Raji (cell line): ENCODE measurements around the gene COPS7A.
A peak's percentile ranks its signal among the peaks of the same experiment; 100 is the strongest.

Source experiments
- POLR2A ChIP-seq: IDR thresholded peaks from 2 replicates; pipeline ENCODE4 v1.6.1; 2011; ENCODE audit warnings: low read depth, low read length, control low read depth; ENCODE audit not compliant: insufficient read depth

Gene COPS7A

GRCh38 chr12:6758506-6759095, 34.8 kb downstream of the COPS7A start:
- TF ChIP-seq POLR2A: no peak

- TF ChIP-seq POLR2A: no peak
Observed at GRCh38 chr12:6759741-6760140, 35.9 kb downstream of the COPS7A start.

GRCh38 chr12:6763380-6763779, 39.5 kb downstream of the COPS7A start:
- TF ChIP-seq POLR2A: no peak

GRCh38 chr12:6764011-6764828, 40.4 kb downstream of the COPS7A start:
- 0 out of 2 replicates have a peak, but pooled peaks have one; percentile 7 for TF ChIP-seq POLR2A

GRCh38 chr12:6765048-6765633, 41.3 kb downstream of the COPS7A start:
- TF ChIP-seq POLR2A: no peak

- TF ChIP-seq POLR2A: no peak
Observed at GRCh38 chr12:6765634-6766581, 42.1 kb downstream of the COPS7A start, which contains the start of gene PTMS. TSS of gene PTMS (plus strand) at chr12:6766363. CDS start at chr12:6766706, 343 bp downstream.

GRCh38 chr12:6766651-6767349, 43.0 kb downstream of the COPS7A start:
- no peak for TF ChIP-seq POLR2A

GRCh38 chr12:6767353-6768319, 43.8 kb downstream of the COPS7A start:
- no peak for TF ChIP-seq POLR2A

- TF ChIP-seq POLR2A: no peak
Observed at GRCh38 chr12:6768437-6768914, 44.6 kb downstream of the COPS7A start.

GRCh38 chr12:6768990-6769389, 45.1 kb downstream of the COPS7A start:
- TF ChIP-seq POLR2A: no peak

- TF ChIP-seq POLR2A: no peak
Observed at GRCh38 chr12:6769666-6770065, 45.8 kb downstream of the COPS7A start.

- no peak for TF ChIP-seq POLR2A
Observed at GRCh38 chr12:6770094-6770493, 46.2 kb downstream of the COPS7A start.

GRCh38 chr12:6770600-6770999, 46.8 kb downstream of the COPS7A start:
- TF ChIP-seq POLR2A: no peak
